ENCODE measurements around the gene SFXN3.
A peak's percentile ranks its signal among the peaks of the same experiment; 100 is the strongest.

SFXN3 gene

DNA sequence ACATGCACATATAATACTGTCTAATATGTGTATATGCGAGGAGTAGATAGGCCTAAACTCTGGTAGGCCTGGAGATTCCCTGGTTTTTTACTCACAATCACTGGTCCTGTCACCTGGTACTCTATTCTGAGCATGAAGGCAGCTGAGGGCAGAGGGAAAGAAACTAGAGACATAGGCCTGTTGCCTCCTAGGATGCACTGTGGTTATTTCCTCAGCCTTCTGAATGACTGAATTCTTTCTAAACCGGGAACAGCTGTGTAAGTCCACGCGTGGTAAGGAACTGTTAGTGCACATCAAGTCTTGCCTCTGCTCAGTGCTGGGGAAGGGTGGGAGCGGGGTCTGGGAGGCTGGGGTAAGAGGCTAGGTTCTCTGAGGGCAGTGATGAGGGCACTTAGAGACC lies 38.4 kb downstream of the SFXN3 start:
- H3K4me3 Mint-ChIP-seq = no peak overlapping the region
- H3K27me3 Mint-ChIP-seq = peaks cover 6% of the 10 kb centered on the region
- ATAC-seq (ENCODE audit: low read depth) = no peak
- H3K36me3 Mint-ChIP-seq = no peaks in the 10 kb centered on the region
- no peak for DNase-seq (ENCODE audit: low spot score in 2 of 2)
- H3K4me1 Mint-ChIP-seq = peaks cover 31% of the 10 kb centered on the region
- no peaks in the 10 kb centered on the region for H3K9me3 Mint-ChIP-seq
- H3K27ac Mint-ChIP-seq = no peak overlapping the region

DNA sequence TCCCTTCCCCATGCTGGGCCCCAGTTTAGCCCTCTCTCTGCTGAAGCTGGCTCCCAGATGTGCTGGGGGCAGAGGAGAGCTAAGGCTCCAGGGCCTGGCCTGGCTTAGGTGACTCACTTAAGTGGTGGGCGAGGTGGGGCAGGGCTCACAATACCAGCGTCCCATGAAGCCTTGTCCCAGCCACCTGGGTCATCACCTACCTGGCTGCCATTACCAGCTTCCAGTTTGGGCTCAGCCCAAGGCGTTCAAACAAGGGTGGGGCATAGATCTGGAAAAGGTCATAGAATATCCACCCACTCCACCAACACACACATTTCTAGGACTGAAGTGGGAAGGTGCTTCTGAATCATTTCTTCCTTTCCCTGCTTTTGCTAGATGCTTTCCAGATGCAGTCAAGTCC lies 39.1 kb downstream of the SFXN3 start:
- Mint-ChIP-seq H3K9me3 (no peaks in the 10 kb centered on the region), H3K4me1 (peaks cover 31% of the 10 kb centered on the region), H3K27ac (no peak overlapping the region), H3K4me3 (no peak overlapping the region), H3K27me3 (peaks cover 2% of the 10 kb centered on the region), H3K36me3 (no peaks in the 10 kb centered on the region)
- DNase-seq (ENCODE audit: low spot score in 2 of 2) (no peak), ATAC-seq (ENCODE audit: low read depth) (no peak)

DNA sequence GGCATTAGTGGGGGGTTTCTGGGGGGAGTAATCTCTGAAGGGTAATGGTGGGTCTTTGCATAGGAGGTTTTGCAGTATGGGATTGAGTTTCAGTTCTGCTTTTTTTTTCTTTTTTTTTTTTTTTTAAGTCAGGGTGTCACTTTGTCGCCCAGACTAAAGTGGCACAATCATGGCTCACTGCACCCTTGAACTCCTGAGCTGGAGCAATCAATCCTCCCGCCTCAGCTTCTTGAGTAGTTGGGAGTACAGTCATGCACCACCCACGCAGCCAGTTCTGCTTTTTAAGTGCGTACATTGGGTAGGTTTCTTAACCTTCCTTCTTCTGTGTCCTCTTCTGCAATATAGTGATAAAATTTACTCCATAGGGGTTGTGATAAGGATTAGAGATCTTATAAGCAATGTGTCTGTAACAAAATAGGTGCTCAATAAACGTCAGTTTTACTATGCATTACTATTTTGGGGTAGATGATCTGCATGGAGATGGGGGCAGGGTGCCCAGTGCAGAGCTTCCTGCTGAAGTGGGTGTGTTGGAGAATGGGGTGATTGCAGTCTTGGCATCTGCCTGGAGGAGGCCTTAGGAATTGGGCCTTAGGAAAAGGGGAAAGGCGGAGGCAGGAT lies 40.3 kb downstream of the SFXN3 start:
- H3K4me3 Mint-ChIP-seq = peak overlapping the region; percentile 56
- no peaks in the 10 kb centered on the region for H3K9me3 Mint-ChIP-seq
- DNase-seq (ENCODE audit: low spot score in 2 of 2) = no peak
- H3K36me3 Mint-ChIP-seq = no peaks in the 10 kb centered on the region
- H3K27me3 Mint-ChIP-seq = peaks cover 10% of the 10 kb centered on the region
- ATAC-seq (ENCODE audit: low read depth) = peak; percentile 76
- peaks cover 26% of the 10 kb centered on the region for H3K4me1 Mint-ChIP-seq
- peak overlapping the region; percentile 87 for H3K27ac Mint-ChIP-seq

DNA sequence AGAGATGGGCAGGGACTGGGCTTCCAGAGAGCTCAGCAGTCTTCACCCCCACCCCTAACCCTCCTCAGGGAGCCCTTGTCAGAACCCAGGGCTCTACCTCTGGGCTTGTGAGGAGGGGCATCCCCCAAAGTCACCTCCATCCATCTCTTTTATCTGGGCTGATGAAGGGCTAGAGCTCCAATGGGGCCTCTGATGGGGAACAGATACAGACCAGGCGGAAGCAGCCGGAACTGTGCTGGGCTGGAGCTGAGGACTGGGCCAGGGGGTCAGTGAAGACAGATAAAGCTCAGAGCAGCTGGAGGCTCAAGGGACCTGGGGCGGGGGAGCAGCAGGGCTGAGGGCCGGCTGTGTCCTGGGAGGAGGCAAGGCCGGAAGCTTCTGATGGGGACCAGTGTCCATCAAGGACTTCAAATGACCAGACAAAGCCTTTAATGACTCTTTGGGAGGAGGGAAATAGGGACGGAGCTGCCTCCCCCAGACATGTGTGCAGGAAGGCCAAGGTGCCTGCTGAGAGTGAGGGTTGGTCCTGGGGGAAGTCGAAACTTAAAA lies 40.9 kb downstream of the SFXN3 start:
- Mint-ChIP-seq H3K27ac (peak overlapping the region; percentile 87), H3K9me3 (no peaks in the 10 kb centered on the region), H3K36me3 (no peaks in the 10 kb centered on the region), H3K27me3 (peaks cover 10% of the 10 kb centered on the region), H3K4me1 (peaks cover 26% of the 10 kb centered on the region), H3K4me3 (peak overlapping the region; percentile 56)
- no peak for DNase-seq (ENCODE audit: low spot score in 2 of 2)
- ATAC-seq (ENCODE audit: low read depth) = no peak

DNA sequence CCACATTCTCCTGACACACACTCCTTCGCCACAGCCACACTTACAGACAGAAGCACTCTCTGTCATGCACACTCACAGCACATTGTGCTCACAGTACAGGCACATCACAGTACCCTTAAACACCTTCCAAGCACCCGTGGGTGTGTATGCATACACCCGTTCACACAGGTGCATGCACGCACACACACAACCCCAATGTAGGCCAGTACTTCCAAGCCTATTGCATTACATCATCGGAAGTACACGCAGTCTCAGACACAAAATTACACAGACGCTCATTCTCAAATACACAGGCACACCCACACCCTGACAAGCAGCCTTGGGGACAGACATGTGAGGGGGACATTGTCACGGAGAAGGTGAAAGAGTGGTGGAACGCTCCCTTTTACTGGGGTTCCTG lies 41.9 kb downstream of the SFXN3 start:
- DNase-seq (ENCODE audit: low spot score in 2 of 2) (no peak), ATAC-seq (ENCODE audit: low read depth) (no peak)
- H3K27me3 Mint-ChIP-seq = peaks cover 13% of the 10 kb centered on the region
- no peaks in the 10 kb centered on the region for H3K36me3 Mint-ChIP-seq
- no peak overlapping the region for H3K27ac Mint-ChIP-seq
- no peaks in the 10 kb centered on the region for H3K9me3 Mint-ChIP-seq
- no peak overlapping the region for H3K4me3 Mint-ChIP-seq
- peaks cover 23% of the 10 kb centered on the region for H3K4me1 Mint-ChIP-seq

DNA sequence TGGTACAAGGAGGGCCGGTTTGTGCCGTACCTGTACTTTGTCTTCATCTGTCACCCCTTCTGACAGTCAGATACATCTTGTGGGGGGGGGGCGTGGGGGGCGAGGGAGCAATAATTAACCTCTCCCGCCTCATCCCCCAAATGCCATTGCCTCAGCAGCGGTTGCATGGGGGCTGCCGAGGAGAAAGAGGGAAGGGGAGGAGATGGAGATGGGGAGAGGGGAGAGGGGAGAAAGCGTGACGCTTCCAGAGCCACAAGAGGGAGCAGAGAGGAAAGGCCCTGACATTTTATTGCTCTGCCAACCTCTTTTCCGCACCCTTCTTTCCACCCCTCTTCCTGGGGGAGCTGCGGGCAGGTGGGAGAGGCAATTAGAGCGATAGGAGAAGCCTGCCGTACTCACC lies 42.6 kb downstream of the SFXN3 start:
- no peaks in the 10 kb centered on the region for H3K36me3 Mint-ChIP-seq
- H3K27me3 Mint-ChIP-seq = peaks cover 18% of the 10 kb centered on the region
- no peak overlapping the region for H3K27ac Mint-ChIP-seq
- ATAC-seq (ENCODE audit: low read depth) (no peak), DNase-seq (ENCODE audit: low spot score in 2 of 2) (no peak)
- peaks cover 23% of the 10 kb centered on the region for H3K4me1 Mint-ChIP-seq
- no peak overlapping the region for H3K4me3 Mint-ChIP-seq
- H3K9me3 Mint-ChIP-seq = no peaks in the 10 kb centered on the region

DNA sequence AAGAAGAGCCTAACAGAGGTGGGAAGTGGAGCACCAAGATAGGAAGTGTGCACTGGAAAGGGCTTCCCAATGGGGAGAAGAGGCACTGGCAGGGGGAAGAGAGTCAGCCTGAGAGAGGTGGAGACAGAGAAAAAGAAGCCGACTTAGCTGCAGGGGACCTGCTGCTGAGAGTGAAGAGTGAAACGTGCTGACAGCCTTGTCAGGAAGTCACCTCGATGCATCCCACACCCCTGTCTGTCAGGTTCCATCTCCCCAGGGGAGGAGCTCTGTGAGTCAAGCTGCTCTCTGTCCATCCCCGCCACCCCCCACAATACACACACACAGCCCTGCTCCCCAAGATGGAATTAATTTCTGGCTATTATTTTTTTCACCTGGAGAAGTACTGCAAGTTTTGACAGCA lies 44.7 kb downstream of the SFXN3 start:
- H3K27ac Mint-ChIP-seq = no peak overlapping the region

DNA sequence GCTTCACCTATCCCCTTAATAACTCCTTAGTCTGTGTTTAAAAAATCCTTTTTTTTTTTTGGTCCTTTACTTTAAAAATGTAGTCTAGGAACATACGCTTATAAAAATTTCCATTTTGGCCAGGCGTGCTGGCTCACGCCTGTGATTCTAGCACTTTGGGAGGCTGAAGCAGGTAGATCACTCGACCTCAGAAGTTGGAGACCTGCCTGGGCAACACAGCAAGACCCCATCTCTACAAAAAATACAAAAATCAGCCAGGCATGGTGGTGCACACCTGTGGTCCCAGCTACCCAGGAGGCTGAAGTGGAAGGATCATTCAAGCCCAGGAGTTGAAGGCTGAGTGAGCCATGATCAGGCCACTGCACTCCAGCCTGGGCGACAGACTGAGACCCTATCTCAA lies 45.6 kb downstream of the SFXN3 start:
- Mint-ChIP-seq H3K4me3 (no peak overlapping the region), H3K27ac (no peak overlapping the region), H3K36me3 (no peaks in the 10 kb centered on the region), H3K4me1 (peaks cover 13% of the 10 kb centered on the region), H3K27me3 (peaks cover 26% of the 10 kb centered on the region), H3K9me3 (no peaks in the 10 kb centered on the region)
- no peak for DNase-seq (ENCODE audit: low spot score in 2 of 2)
- no peak for ATAC-seq (ENCODE audit: low read depth)

More for the DNA sequence above, 44.7 kb downstream of the SFXN3 start:
- Mint-ChIP-seq H3K36me3 (no peaks in the 10 kb centered on the region), H3K4me1 (peaks cover 21% of the 10 kb centered on the region), H3K27me3 (peaks cover 24% of the 10 kb centered on the region), H3K4me3 (no peak overlapping the region), H3K9me3 (no peaks in the 10 kb centered on the region)
- DNase-seq (ENCODE audit: low spot score in 2 of 2) (no peak), ATAC-seq (ENCODE audit: low read depth) (no peak)

DNA sequence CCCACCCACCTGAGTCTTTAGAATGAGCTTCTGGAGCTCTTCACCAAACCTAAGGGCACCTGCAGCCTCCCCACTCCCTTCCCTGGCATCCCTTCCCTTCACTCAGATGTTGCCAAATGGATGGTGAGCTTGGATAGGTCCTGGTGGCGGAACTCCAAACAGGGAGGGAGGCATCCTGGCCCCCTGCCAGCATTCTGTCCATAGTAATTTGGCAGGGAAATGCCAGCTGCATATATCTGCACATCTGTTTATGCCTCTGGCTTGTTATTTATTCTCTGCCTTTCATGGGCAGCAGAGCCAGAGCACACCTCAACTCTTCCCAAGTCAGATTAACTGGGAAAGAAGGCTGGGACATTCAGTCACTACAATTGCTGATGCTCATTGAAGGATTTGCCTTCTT lies 48.8 kb downstream of the SFXN3 start:
- H3K36me3 Mint-ChIP-seq = no peaks in the 10 kb centered on the region
- ATAC-seq (ENCODE audit: low read depth) = no peak
- no peak for DNase-seq (ENCODE audit: low spot score in 2 of 2)
- H3K4me3 Mint-ChIP-seq = no peak overlapping the region
- no peak overlapping the region for H3K27ac Mint-ChIP-seq
- H3K9me3 Mint-ChIP-seq = no peaks in the 10 kb centered on the region
- H3K27me3 Mint-ChIP-seq = peaks cover 33% of the 10 kb centered on the region
- no peaks in the 10 kb centered on the region for H3K4me1 Mint-ChIP-seq

DNA sequence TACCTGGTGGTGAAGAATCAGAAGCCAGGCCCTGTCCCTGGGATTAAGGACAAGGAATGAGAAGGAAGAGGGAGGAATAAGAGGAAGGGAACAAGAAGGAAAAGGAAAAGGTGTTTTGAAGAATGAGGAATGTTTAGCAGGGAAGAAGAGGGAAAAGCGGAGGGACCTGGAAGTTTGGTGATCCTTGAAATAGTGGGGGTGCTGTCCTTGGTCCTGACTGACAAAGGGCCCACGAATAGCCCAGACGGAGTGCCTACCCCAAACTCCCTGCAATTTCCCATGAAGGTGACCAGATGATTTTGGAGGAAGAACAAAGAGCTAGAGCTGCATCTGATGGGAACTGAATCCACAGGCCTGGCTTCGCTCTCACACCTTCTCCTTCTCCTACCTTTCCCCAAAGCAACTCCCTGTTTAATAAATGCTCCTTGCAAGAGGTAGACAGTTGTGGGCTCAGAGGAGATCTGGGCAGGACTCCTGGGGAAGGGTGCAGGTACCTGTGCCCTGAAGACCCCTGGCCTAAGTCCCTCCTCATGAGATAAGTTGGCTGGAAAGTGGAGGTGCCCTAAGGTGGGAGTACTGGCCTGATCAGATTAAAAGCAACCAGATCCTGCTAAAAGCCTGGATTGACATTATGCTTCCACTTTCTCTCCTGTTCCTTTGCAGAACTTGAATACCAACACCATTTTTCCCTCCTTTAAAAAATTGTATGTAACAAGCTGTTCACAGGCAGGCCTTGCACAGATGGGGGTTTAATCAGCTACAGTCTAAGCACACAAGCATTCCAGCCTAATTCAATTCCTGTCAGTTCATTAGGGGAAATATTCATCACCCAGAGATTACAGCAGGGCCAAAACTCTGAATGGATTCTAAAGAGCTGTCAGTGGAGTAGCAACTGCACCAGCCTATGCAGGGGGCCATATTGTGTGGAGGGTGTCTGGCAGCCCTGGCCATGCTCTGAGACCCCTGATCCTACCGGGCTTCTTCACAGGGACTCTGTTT lies 50.2 kb downstream of the SFXN3 start:
- no peak for ATAC-seq (ENCODE audit: low read depth)
- H3K9me3 Mint-ChIP-seq = no peaks in the 10 kb centered on the region
- H3K36me3 Mint-ChIP-seq = no peaks in the 10 kb centered on the region
- peaks cover 26% of the 10 kb centered on the region for H3K27me3 Mint-ChIP-seq
- H3K27ac Mint-ChIP-seq = no peak overlapping the region
- H3K4me1 Mint-ChIP-seq = no peaks in the 10 kb centered on the region
- no peak overlapping the region for H3K4me3 Mint-ChIP-seq
- no peak for DNase-seq (ENCODE audit: low spot score in 2 of 2)

DNA sequence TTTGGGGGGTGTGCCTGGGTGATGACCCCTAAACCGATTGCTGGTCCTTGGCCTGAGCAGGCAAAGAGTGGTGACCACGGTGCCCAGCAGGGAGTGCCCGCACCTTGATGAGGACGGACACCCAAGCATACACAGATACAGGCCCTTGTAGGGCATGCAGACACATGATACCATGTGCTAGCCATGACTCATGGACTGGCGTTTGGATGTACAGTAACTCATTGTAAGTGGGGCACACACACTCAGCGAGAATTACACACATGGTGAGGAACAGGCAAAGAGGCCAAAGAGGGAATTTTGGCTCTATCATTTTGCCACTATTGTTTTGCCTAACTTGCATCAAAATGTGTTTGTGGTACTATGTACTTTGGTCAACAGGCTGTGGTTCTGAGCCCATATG lies 54.8 kb downstream of the SFXN3 start:
- ATAC-seq (ENCODE audit: low read depth) = no peak
- H3K27me3 Mint-ChIP-seq = peaks cover 25% of the 10 kb centered on the region

DNA sequence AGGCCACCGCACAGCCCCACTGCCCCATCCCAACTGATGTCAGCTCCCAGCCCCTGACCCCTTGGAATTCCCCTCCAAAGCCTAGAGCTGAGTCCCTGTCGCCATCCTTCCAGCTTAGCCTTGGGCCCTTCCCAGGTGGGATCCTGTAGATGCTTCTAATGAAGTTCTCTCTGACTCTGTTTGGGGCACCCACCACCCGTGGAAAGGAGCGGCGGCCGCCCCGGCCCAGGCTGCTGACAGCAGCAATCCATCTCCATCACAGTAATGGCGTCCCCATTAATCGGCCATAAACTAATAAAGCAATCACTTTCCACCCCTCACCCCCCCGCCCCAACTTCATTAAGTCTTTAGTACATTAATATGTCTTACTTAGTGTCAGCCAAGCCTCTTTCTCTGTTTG lies 56.3 kb downstream of the SFXN3 start:
- DNase-seq (ENCODE audit: low spot score in 2 of 2) (no peak), ATAC-seq (ENCODE audit: low read depth) (no peak)
- Mint-ChIP-seq H3K36me3 (peaks cover 2% of the 10 kb centered on the region), H3K27ac (no peak overlapping the region), H3K4me1 (no peaks in the 10 kb centered on the region), H3K27me3 (peaks cover 26% of the 10 kb centered on the region), H3K9me3 (no peaks in the 10 kb centered on the region), H3K4me3 (no peak overlapping the region)

More for the DNA sequence above, 54.8 kb downstream of the SFXN3 start:
- Mint-ChIP-seq H3K9me3 (no peaks in the 10 kb centered on the region), H3K4me3 (no peak overlapping the region), H3K27ac (no peak overlapping the region), H3K4me1 (no peaks in the 10 kb centered on the region), H3K36me3 (peaks cover 2% of the 10 kb centered on the region)
- no peak for DNase-seq (ENCODE audit: low spot score in 2 of 2)

DNA sequence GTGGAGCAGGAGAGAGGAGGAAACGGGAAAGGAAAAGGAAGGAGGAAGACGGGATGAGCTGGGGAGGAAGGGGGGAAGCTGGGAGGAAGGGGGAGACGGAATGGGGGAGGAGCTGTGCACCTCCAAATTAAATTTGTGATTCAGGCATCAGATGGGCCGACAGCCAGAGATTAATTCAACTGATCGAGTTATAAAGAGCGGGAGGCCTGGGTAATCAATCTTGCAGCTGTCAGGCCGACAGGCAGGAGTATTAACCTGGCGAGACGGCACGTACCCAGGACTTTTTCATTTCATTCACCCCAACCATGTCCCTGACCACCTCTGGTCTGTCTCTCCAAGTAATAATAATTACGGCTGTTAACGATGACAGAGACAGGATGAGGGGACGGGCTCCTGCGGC lies 56.9 kb downstream of the SFXN3 start:
- no peak overlapping the region for H3K4me3 Mint-ChIP-seq
- H3K27ac Mint-ChIP-seq = no peak overlapping the region
- H3K36me3 Mint-ChIP-seq = peaks cover 2% of the 10 kb centered on the region
- no peaks in the 10 kb centered on the region for H3K9me3 Mint-ChIP-seq
- DNase-seq (ENCODE audit: low spot score in 2 of 2) = no peak
- H3K27me3 Mint-ChIP-seq = peaks cover 22% of the 10 kb centered on the region
- ATAC-seq (ENCODE audit: low read depth) = no peak
- H3K4me1 Mint-ChIP-seq = no peaks in the 10 kb centered on the region

DNA sequence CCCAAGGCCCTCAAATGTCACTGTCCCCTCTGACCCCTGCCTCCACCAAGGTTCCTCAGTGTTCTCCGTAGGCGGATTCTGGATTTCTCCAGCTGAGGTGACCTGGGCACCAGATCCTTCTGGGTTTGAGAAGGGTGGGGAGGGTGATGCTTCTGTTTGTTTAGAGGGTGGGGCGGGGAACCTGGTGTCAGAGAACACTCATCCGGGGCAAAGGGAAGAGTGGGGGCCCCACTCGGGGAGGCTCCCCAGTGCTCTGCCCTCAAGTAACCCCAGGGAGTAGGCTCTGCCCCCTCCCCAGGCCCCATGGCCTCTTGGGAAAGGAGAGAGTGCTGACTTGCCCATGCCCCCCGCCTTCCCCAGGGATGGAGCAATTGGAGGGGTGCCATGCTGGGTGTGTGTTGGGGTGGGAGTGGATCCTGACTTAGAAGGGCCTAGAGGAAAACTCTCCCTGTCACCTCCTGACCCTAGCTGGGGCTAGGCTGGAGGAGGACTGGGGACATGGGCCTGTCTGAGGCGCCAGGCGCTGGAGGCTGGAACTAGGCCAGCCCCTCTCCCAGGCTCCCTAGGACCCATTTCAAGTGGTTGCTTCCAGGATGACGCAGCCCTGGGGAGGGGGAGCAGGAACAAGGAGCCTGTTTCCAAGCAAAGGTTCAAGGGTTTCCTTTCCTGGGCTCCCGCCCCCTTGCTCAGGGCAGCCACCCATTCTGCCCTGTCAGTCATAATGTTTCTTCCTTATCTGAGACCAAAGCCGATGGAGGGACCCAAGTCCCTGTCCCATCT lies 58.7 kb downstream of the SFXN3 start:
- Mint-ChIP-seq H3K9me3 (no peaks in the 10 kb centered on the region), H3K4me1 (no peaks in the 10 kb centered on the region), H3K27me3 (peaks cover 19% of the 10 kb centered on the region), H3K4me3 (no peak overlapping the region), H3K36me3 (peaks cover 2% of the 10 kb centered on the region), H3K27ac (no peak overlapping the region)
- DNase-seq (ENCODE audit: low spot score in 2 of 2) = no peak
- ATAC-seq (ENCODE audit: low read depth) = no peak

Data from memory B cell (primary cell).